Activated CD8-positive, alpha-beta T cell treated with anti-CD3 and anti-CD28 coated beads, Interleukin-2, amount 10 ng/mL, durations not matched to agents 7 days and 5 days (primary cell): Measurements from ENCODE around the gene SPECC1L. TPM values are rescaled to one million over a fixed set of nuclear protein-coding genes. Genes with fewer than 3 reads are reported as not detected.

Source experiments
- ATAC-seq: fragments of 150-1000 bp; cut with Tn5 transposase; one replicate; pipeline ENCODE4 v1.10.0; 2021; ENCODE audit warnings: moderate library complexity
- CTCF ChIA-PET: fragments of 350-600 bp; sonication (Branson Sonifier 250); formaldehyde crosslinking; loops from one replicate; lab custom pipeline; 2021; ENCODE audit warnings: antibody characterized with exemption; lab: Charles Lee
- POLR2A ChIA-PET: fragments of 350-600 bp; sonication (Branson Sonifier 250); formaldehyde crosslinking; loops from one replicate; lab custom pipeline; 2021; ENCODE audit warnings: antibody characterized with exemption; lab: Charles Lee
- DNase-seq: peaks from one replicate; pipeline ENCODE4 v3.0.0-alpha.2; 2020
- H3K27ac Mint-ChIP-seq: one replicate; pipeline ENCODE4 v1.8.0; 2021; ENCODE audit warnings: mild to moderate bottlenecking, mixed read lengths
- H3K27me3 Mint-ChIP-seq: one replicate; pipeline ENCODE4 v1.8.0; 2021; ENCODE audit warnings: low read depth, mixed read lengths
- H3K36me3 Mint-ChIP-seq: one replicate; pipeline ENCODE4 v1.8.0; 2021; ENCODE audit warnings: low read depth, mixed read lengths
- H3K4me1 Mint-ChIP-seq: one replicate; pipeline ENCODE4 v1.8.0; 2021; ENCODE audit warnings: low read depth, mixed read lengths
- H3K4me3 Mint-ChIP-seq: one replicate; pipeline ENCODE4 v1.8.0; 2021; ENCODE audit warnings: mild to moderate bottlenecking, mixed read lengths
- H3K9me3 Mint-ChIP-seq: one replicate; pipeline ENCODE4 v1.8.0; 2022; ENCODE audit warnings: mixed read lengths; ENCODE audit not compliant: insufficient read depth
- total RNA-seq, 2 experiments: library from RNA; stranded (reverse); gene quantifications; one replicate each; pipeline ENCODE4 v1.2.3, GENCODE V29; 2021

The SPECC1L gene
- total RNA-seq, 2 experiments from 2014 or later, result 57.6 to 59.7 TPM

- Mint-ChIP-seq H3K4me3 (no peak overlapping the region), H3K27me3 (no peaks in the 10 kb centered on the region), H3K4me1 (peaks cover 21% of the 10 kb centered on the region), H3K27ac (no peak overlapping the region), H3K36me3 (peaks cover 8% of the 10 kb centered on the region), H3K9me3 (no peaks in the 10 kb centered on the region)
- ChIA-PET CTCF (no interaction called here), POLR2A (no interaction called here)
- no peak for ATAC-seq
- no peak for DNase-seq
Measured at GRCh38 chr22:24413736-24414385, 143.2 kb downstream of the SPECC1L start.

- POLR2A ChIA-PET, result no interaction called here
- Mint-ChIP-seq H3K27ac (no peak overlapping the region), H3K36me3 (peaks cover 6% of the 10 kb centered on the region)
Measured at GRCh38 chr22:24414523-24414922, 143.9 kb downstream of the SPECC1L start.

GRCh38 chr22:24414984-24415945 lies 144.6 kb downstream of the SPECC1L start:
- Mint-ChIP-seq H3K9me3 (no peaks in the 10 kb centered on the region), H3K36me3 (peaks cover 6% of the 10 kb centered on the region), H3K27me3 (no peaks in the 10 kb centered on the region), H3K4me3 (no peak overlapping the region), H3K27ac (no peak overlapping the region), H3K4me1 (peaks cover 9% of the 10 kb centered on the region)
- POLR2A ChIA-PET, result no interaction called here
- DNase-seq (no peak), ATAC-seq (no peak)
- CTCF ChIA-PET, result interaction anchor here (1.5 kb wide), 1 partner anchor 9 kb away, joined by 6 read pairs; no protein-coding TSS in a partner anchor

More at GRCh38 chr22:24414523-24414922, 143.9 kb downstream of the SPECC1L start:
- H3K9me3 Mint-ChIP-seq, result no peaks in the 10 kb centered on the region
- DNase-seq (no peak), ATAC-seq (no peak)
- CTCF ChIA-PET, result interaction anchor here (1.5 kb wide), 1 partner anchor 10 kb away, joined by 6 read pairs; no protein-coding TSS in a partner anchor
- H3K4me1 Mint-ChIP-seq, result peaks cover 16% of the 10 kb centered on the region
- no peaks in the 10 kb centered on the region for H3K27me3 Mint-ChIP-seq
- no peak overlapping the region for H3K4me3 Mint-ChIP-seq

- Mint-ChIP-seq H3K27me3 (no peaks in the 10 kb centered on the region), H3K4me3 (no peak overlapping the region)
Measured at GRCh38 chr22:24416095-24416494, 145.5 kb downstream of the SPECC1L start.

GRCh38 chr22:24416611-24417010 lies 146.0 kb downstream of the SPECC1L start:
- no peak for DNase-seq

More at GRCh38 chr22:24416095-24416494, 145.5 kb downstream of the SPECC1L start:
- Mint-ChIP-seq H3K4me1 (peaks cover 5% of the 10 kb centered on the region), H3K27ac (no peak overlapping the region), H3K9me3 (no peaks in the 10 kb centered on the region), H3K36me3 (peaks cover 6% of the 10 kb centered on the region)
- DNase-seq (no peak), ATAC-seq (no peak)
- POLR2A ChIA-PET, result no interaction called here
- CTCF ChIA-PET, result no interaction called here

GRCh38 chr22:24417200-24417599 lies 146.6 kb downstream of the SPECC1L start:
- Mint-ChIP-seq H3K9me3 (no peaks in the 10 kb centered on the region), H3K27ac (no peak overlapping the region), H3K36me3 (peaks cover 6% of the 10 kb centered on the region), H3K4me1 (peaks cover 6% of the 10 kb centered on the region), H3K27me3 (no peaks in the 10 kb centered on the region), H3K4me3 (no peak overlapping the region)
- POLR2A ChIA-PET, result interaction anchor here (0.9 to 1.3 kb wide), 2 partner anchors 10 to 17 kb away, joined by 3 to 4 read pairs; partner anchors contain the start of gene ADORA2A
- ATAC-seq, result no peak
- CTCF ChIA-PET, result interaction anchor here (0.6 to 1.1 kb wide), 3 partner anchors 9 to 85 kb away, joined by 3 read pairs; no protein-coding TSS in a partner anchor
- DNase-seq, result no peak

More at GRCh38 chr22:24416611-24417010, 146.0 kb downstream of the SPECC1L start:
- Mint-ChIP-seq H3K27ac (no peak overlapping the region), H3K9me3 (no peaks in the 10 kb centered on the region), H3K27me3 (no peaks in the 10 kb centered on the region), H3K4me1 (peaks cover 6% of the 10 kb centered on the region), H3K4me3 (no peak overlapping the region), H3K36me3 (peaks cover 6% of the 10 kb centered on the region)
- CTCF ChIA-PET, result interaction anchor here (0.9 kb wide), 1 partner anchor 13 kb away, joined by 3 read pairs; no protein-coding TSS in a partner anchor
- POLR2A ChIA-PET, result no interaction called here
- no peak for ATAC-seq

GRCh38 chr22:24417901-24418641 lies 147.4 kb downstream of the SPECC1L start:
- ChIA-PET POLR2A (interaction anchor here (0.9 to 1.3 kb wide), 2 partner anchors 9 to 16 kb away, joined by 3 to 4 read pairs; partner anchors contain the start of gene ADORA2A), CTCF (interaction anchor here (1.1 to 1.4 kb wide), 2 partner anchors 8 to 104 kb away, joined by 3 to 9 read pairs; no protein-coding TSS in a partner anchor)
- peaks cover 1% of the 10 kb centered on the region for H3K36me3 Mint-ChIP-seq
- ATAC-seq, result no peak
- H3K27ac Mint-ChIP-seq, result no peak overlapping the region
- DNase-seq, result no peak
- H3K27me3 Mint-ChIP-seq, result peaks cover 3% of the 10 kb centered on the region
- no peaks in the 10 kb centered on the region for H3K9me3 Mint-ChIP-seq
- H3K4me1 Mint-ChIP-seq, result peaks cover 9% of the 10 kb centered on the region
- no peak overlapping the region for H3K4me3 Mint-ChIP-seq

- no peaks in the 10 kb centered on the region for H3K9me3 Mint-ChIP-seq
- DNase-seq, result no peak
- H3K36me3 Mint-ChIP-seq, result no peaks in the 10 kb centered on the region
- H3K27me3 Mint-ChIP-seq, result peaks cover 3% of the 10 kb centered on the region
- ChIA-PET POLR2A (no interaction called here), CTCF (interaction anchor here (1.4 kb wide), 1 partner anchor 103 kb away, joined by 9 read pairs; no protein-coding TSS in a partner anchor)
- no peak for ATAC-seq
- H3K4me3 Mint-ChIP-seq, result no peak overlapping the region
- H3K4me1 Mint-ChIP-seq, result peaks cover 9% of the 10 kb centered on the region
- no peak overlapping the region for H3K27ac Mint-ChIP-seq
Measured at GRCh38 chr22:24418786-24419474, 148.3 kb downstream of the SPECC1L start.

- Mint-ChIP-seq H3K27ac (no peak overlapping the region), H3K27me3 (peaks cover 3% of the 10 kb centered on the region), H3K4me1 (peaks cover 9% of the 10 kb centered on the region), H3K36me3 (no peaks in the 10 kb centered on the region), H3K9me3 (no peaks in the 10 kb centered on the region), H3K4me3 (no peak overlapping the region)
- POLR2A ChIA-PET, result interaction anchor here (1.1 kb wide), 1 partner anchor 88 kb away, joined by 3 read pairs; no protein-coding TSS in a partner anchor
- CTCF ChIA-PET, result no interaction called here
- no peak for ATAC-seq
- no peak for DNase-seq
Measured at GRCh38 chr22:24419475-24419850, 148.8 kb downstream of the SPECC1L start.

- POLR2A ChIA-PET, result interaction anchor here (1.1 kb wide), 1 partner anchor 87 kb away, joined by 3 read pairs; no protein-coding TSS in a partner anchor
- DNase-seq (no peak), ATAC-seq (no peak)
- peaks cover 3% of the 10 kb centered on the region for H3K27me3 Mint-ChIP-seq
- no peaks in the 10 kb centered on the region for H3K9me3 Mint-ChIP-seq
- no peak overlapping the region for H3K27ac Mint-ChIP-seq
- H3K4me3 Mint-ChIP-seq, result no peak overlapping the region
- H3K36me3 Mint-ChIP-seq, result no peaks in the 10 kb centered on the region
- CTCF ChIA-PET, result interaction anchor here (0.8 to 1.2 kb wide), 3 partner anchors 14 to 102 kb away, joined by 3 to 7 read pairs (median 4); no protein-coding TSS in a partner anchor
- peaks cover 13% of the 10 kb centered on the region for H3K4me1 Mint-ChIP-seq
Measured at GRCh38 chr22:24420072-24420976, 149.7 kb downstream of the SPECC1L start.
